Uterus (tissue), 2 donors: ENCODE results near the gene TTLL3.

Experiments
- CTCF ChIP-seq, 4 experiments: fragments of 200-600 bp in 2 of 4; fragments of 450-650 bp in 2 of 4; sonication (generic) in 2 of 4; IDR thresholded peaks; one replicate each; pipeline ENCODE4 v1.5.1; 2016 to 2019; ENCODE audit warnings: antibody characterized with exemption in 4 of 4, mild to moderate bottlenecking in 2 of 4, moderate library complexity in 1 of 4
- POLR2A ChIP-seq, 2 donors: fragments of 450-650 bp; IDR thresholded peaks; one replicate each; pipeline ENCODE4 v1.6.1; 2016; ENCODE audit warnings: antibody characterized with exemption in 2 of 2, mild to moderate bottlenecking in 1 of 2, moderate library complexity in 1 of 2

- no peak for TF ChIP-seq CTCF (IDR thresholded peaks at IDR 0.05)
- no peak for TF ChIP-seq POLR2A (IDR thresholded peaks at IDR 0.05)
Observed at GRCh38 chr3:9781551-9781950, 28.5 kb upstream of the TTLL3 start.
